T47D (cell line): ENCODE data around the gene MRPL36.
"Not testable (repeated sequence)": the region's sequence is repeated elsewhere in the genome, so short reads cannot be mapped to it uniquely, and the experiment has no call there.

Source experiments
- DNase-seq, 2 experiments: peaks; one replicate each; pipeline versions ENCODE4 v3.0.0 to v3.0.0-alpha.2; 2011 to 2012; ENCODE audit warnings: low read depth in 1 of 2, low spot score in 1 of 2
- JUND ChIP-seq: IDR thresholded peaks from 2 replicates; pipeline ENCODE4 v1.6.1; 2012; ENCODE audit warnings: low read depth
- in situ Hi-C: cut with HindIII; loops from 2 replicates; pipeline ENCODE4 v1.10.0; 2016; ENCODE audit warnings: low sequenced_read_pairs, low pct_unique_long_range_greater_than_20kb

Gene MRPL36

DNA sequence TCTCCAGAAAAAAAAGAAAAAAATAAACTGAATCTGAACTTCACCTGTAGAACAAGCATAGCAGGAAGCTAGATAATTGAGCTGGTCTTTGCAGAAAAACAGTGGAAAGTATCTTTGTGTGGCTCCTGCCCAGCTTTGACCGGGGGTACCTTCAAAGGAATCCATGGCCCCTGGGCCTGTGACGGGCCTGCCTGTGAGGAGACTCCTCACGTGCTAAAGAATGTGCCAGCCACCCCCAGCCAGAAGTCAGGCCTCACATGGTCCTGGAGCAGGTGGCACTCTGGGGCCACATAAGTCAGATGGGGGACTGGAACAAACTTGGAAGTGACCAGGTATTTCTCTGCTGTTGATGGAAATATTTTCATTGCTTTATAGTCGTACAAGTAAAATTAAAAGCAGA is 5.7 kb upstream of the MRPL36 start:
- TF ChIP-seq JUND = no peak

DNA sequence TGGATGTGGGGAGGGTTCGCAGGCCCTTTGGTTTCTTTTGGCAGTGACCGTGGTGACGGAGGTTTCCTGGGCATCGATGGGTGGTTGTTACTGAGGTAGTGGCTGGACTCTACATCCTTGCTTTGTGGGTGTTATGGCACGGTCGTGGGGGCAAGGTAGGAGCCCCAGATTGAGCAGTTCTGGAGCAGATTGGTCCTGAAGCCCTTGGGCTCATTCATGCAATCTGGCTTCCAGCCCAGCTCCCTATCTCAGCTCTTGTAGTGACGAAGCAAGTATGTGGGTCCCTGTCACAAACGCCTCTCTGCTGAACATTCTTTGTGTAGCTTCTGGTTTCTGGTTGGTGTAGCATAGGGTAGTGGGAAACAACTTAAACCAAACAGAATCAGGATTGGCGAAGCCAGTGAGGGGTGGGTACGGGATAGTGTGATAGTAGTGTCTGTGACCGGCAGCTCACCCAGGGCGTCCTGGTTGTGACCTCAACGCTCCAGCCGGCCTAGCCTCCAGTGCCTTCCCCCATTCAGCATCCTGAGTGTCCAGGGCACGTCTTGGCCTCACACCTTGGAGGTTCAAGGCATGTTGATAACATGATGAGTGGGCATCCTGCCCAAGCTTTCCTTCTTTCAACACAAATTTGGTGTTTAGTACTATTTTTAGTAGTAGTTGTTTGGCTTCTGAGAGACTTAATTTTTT is 4.5 kb upstream of the MRPL36 start:
- in situ Hi-C loops = no loop called here
- TF ChIP-seq JUND = no peak
- DNase-seq = no peak

More for the DNA sequence above, 5.7 kb upstream of the MRPL36 start:
- in situ Hi-C loops = no loop called here
- DNase-seq = no peak

DNA sequence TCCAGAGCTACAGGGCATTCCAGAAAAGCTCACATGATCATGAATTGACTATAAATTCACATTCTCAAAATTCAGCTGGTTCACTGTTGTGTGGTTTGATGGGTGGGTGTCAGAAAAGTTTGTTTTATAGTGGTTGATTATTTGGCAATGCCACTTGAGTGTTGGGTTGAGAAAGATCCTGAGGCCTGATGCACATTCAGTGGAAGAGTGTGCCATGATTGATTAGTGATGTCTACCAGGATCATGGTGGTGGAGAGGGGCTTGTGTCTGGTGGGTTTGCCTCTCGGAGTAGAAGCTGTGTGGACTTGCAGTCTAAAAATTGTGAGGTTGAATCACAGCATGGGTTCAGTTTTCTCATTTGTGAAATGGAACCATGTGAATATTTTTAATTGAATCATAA is 3.6 kb upstream of the MRPL36 start:
- DNase-seq = no peak
- no peak for TF ChIP-seq JUND
- in situ Hi-C loops = no loop called here

DNA sequence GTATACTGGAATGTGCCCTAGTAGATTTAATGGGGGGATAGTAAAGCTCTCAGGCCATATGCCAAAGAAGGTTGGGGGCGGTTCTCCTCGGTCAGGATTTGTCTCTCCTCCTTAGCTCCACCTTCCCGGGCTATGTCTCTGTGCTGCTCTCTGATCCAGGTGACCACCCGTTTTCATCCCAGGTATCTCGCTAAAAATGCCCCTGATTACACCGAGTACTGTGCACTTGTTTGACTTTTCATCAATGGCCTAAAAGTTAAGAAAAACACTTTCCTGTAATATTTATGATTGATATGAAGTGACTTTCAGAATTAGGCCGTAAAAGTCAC is 2.3 kb upstream of the MRPL36 start:
- in situ Hi-C loops = no loop called here
- no peak for TF ChIP-seq JUND
- peak; percentile 31 to 54 for DNase-seq

DNA sequence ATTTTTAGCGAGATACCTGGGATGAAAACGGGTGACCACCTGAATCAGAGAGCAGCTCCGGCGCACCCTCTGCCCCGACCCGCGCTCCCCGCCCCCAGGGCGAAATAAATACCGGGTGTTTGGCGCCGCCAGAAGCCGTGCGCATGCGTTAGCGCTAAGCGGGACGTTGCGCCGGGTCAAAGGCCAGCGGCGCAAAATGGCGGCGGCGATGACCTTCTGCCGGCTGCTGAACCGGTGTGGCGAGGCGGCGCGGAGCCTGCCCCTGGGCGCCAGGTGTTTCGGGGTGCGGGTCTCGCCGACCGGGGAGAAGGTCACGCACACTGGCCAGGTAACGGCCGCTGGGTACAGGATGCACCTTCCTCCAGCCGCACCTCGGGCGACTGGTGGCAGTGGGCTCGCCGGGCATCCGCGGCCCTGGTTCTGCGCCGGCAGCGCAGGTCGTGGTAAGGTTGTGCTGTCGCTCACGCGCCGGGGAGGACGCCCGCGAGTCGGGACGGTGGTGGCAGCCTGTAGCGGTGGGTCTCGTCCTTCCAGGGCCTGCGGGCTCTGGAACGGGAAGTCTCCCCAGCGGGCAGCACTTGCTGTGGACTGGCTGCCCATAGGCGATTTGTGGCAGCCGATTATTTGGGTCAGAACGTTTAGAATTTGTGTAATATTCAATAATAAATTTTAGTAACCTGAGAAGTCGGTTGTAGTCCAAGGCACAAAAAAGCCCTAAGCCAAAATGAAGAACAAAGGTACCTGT is 1.8 kb upstream of the MRPL36 start, which contains the start of gene NDUFS6:
Gene NDUFS6 (plus strand): TSS at position 186 of the 745 bp plus-strand sequence. CDS start 11 bp downstream, at position 197.
- in situ Hi-C loops = no loop called here
- DNase-seq = peak; percentile 74 to 84

DNA sequence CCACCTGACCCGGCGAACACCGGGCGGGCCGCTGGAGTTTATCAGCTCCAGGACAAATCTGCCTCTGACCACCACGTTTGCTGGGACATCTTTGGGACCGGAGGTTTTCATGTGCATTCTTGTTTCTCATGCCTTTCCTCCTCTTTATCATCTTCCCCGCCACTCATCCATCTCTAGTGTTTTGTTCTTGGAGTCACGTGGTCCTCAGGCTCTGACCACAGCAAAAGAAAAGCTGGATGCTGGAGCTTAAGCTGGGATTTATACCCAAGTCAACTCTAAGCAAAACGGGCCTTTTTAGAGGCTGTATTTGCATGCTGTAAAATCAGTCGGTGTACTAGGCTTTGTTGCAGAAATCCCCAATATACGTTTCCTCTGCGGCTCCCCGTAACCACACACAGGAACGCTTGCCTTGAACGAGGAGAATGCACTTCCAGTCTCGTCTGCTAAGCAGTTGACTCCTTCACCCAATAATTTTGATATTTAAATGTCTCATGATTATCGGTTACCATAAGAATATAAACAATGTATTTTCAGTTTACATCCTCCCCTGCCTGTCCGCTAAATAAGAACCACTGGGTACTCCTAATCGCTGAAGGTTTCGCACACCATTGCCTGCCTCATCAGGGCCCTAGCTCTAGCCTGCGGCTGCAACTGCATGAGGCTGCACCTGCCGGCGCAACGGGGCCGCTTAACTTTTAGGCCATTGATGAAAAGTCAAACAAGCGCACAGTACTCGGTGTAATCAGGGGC is 1.0 kb upstream of the MRPL36 start:
- no peak for TF ChIP-seq JUND
- in situ Hi-C loops = no loop called here
- peak in 1 of 2 experiments; percentile 29 for DNase-seq

More for the DNA sequence above, 1.8 kb upstream of the MRPL36 start, which contains the start of gene NDUFS6:
- no peak for TF ChIP-seq JUND

DNA sequence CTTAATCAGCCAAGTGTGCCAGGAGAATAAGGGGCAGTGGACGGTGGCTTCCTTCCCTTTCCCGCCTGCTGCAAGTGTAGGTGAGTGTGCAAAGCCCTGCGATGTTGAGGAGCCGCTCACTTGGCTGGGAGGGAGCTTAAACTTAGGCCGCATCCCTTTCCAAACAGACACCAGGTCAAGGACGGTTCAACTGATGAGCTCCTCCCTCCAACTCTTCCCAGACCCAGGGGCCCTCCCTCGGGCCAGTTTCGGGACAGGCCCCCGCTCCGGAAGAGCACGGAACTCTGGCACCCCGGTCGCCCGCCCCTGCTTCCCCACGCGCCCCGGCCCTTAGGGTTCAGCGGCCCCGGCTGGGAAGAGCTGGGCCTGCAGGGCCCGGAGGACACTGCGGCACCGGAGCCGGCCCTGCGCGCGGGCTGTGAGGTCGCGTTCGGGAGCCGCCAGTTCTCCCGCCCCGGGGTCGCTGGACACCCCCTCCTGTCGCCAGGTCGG is 481 bp downstream of the MRPL36 start:
- TF ChIP-seq JUND = no peak
- peak in 1 of 2 experiments; percentile 27 for DNase-seq
- in situ Hi-C loops = no loop called here

DNA sequence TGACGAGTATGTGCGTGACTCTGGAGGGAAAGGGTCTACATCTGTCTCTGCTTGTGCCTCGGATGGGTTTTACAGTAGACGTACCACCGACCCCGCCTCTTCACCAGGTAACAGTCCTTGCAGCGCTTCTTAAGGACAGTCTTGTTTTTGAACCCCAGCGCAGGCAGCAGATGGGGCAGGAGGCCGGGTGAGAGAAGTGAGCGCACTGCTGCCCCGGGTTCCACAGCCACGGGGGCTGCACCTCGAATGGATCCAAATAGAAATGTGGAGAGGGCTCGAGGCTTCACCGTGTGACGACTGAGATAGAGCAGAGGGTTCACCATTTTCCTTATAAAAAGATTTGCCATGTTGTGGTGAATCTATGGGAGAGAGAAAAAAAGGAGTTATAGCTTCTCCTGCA is 1.0 kb downstream of the MRPL36 start:
- DNase-seq, in situ Hi-C loops: not testable (repeated sequence)

DNA sequence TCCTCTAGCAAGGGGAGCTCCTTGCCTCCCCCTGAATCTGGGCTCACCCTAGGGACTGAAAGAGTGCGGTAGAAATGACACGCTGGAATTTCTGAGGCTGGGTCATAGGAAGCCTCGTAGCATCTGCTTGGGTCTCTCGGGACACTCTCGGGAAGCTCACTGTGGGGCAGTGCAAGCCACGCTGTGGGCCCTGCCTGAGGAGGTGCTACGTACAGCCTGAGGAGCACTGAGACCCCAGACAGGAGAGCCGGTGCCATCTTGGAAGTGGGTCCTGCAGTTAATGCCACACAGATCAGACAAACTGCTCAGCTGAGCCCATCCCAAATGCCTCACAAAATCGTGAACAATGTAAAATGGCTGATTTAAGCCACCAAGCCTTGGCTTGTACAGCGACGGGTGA is 1.8 kb downstream of the MRPL36 start:
- in situ Hi-C loops = no loop called here
- TF ChIP-seq JUND = no peak
- DNase-seq = no peak

DNA sequence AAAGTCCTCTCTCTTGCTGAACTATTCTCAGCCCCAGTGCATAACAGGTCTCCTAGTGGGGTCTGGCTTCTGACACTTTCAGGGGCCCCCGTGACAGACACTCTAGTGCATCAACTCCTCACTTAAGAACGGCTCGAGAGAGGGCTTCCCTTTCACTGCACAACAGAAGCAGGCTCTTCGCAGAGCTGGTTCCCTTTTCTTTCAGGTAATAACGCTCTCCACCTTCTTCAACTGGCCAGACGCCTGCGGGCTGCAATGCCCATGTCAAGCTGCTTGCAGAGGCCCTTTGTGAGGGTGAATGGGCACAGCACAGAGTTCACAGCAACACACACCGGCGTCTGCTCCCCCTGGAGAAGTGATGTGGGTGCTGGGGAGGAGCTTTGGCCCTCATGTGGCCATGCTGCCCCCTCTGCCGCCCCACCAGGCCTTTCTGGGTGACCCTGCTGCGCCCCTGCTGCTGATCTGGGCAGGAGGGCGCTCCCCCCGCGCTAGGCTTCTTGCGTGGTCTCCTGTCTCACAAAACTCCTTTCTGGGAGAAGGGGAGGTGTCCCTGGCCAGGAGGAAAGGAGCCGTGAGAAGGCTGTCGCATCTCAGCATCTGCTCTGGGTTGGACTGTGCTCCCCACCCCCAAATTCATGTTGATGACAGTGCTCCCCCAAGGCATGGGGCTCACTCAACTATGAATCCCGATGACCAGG is 2.4 kb downstream of the MRPL36 start:
- no peak for DNase-seq
- no peak for TF ChIP-seq JUND
- in situ Hi-C loops = no loop called here

DNA sequence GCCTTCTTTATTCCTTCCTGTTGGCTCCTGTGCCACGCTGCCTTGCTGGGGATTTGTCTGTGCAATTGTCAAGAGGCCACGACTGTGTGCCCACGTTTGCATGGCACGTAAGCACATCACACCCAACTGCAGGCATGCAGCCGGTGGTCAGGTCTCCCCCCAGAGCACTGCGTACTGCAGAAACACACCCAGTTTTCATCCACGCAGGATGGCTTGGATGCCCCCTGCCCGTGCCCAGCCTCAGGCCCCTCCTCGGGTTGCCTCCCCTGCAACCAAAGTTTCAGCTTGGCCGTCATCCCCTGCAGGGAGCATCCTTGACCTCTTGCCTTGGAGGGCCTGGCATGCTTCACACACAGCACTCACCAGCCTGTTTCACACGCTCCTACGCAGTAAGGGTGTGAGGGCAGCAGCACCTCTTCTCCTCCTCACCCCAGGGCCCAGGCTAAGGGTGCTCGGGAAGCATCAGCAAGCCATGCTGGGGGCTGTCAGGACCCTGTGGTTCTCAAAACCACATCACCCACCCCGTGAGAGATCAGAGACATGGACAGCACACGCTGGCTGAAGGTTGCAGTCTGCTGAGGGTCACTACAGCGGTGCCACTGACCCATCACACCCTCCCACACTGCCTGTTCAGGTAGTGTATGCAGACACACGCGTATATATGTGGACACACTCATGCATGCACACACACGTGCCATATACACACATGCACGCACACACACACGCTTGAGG is 3.1 kb downstream of the MRPL36 start:
- no peak for TF ChIP-seq JUND

DNA sequence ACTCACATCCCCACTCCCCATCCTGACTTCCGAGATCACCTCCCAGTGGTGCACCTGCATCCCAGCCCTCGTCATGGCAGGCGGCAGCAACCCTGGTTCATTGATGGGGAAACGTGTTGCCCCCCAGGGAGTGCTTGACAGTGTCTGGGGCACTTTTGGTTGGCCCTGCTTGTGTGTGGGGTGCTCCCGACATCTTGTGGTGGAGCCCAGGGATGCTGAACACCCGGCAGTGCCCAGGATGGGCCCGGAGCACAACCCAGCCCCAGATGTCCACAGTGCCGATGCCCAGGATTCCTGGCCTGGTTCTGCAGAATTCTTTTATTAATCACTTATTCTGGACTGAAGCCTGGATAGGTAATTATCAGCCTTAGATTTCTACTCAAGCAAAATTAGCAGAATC is 3.7 kb downstream of the MRPL36 start:
- no peak for DNase-seq
- TF ChIP-seq JUND = no peak
- in situ Hi-C loops = no loop called here

More for the DNA sequence above, 3.1 kb downstream of the MRPL36 start:
- in situ Hi-C loops = no loop called here
- no peak for DNase-seq
